Measurements from ENCODE around the gene CACNA2D1. TPM values are rescaled to one million over a fixed set of nuclear protein-coding genes. Genes with fewer than 3 reads are reported as not detected.

The CACNA2D1 gene
- polyA plus RNA-seq, 1 experiment: 6.0 TPM

- no peak for TF ChIP-seq CTCF (IDR thresholded peaks at IDR 0.05; ENCODE audit: insufficient read depth, low read depth, low read length)
- DNase-seq (ENCODE audit: low read depth): no peak
- CTCF ChIA-PET: interaction anchor here (0.6 kb wide), 1 partner anchor 17 kb away, joined by 4 read pairs; no protein-coding TSS in a partner anchor
- POLR2A ChIA-PET: no interaction called here
- Histone ChIP-seq H3K36me3 (ENCODE audit: control insufficient read depth, insufficient read depth, low read length) (no peaks in the 10 kb centered on the region), H3K27me3 (ENCODE audit: control insufficient read depth, insufficient read depth, low read length) (no peaks in the 10 kb centered on the region), H3K4me3 (ENCODE audit: low read depth, low read length) (no peak overlapping the region)
Measured at GRCh38 chr7:82106201-82106600, 337.4 kb downstream of the CACNA2D1 start.

DNA sequence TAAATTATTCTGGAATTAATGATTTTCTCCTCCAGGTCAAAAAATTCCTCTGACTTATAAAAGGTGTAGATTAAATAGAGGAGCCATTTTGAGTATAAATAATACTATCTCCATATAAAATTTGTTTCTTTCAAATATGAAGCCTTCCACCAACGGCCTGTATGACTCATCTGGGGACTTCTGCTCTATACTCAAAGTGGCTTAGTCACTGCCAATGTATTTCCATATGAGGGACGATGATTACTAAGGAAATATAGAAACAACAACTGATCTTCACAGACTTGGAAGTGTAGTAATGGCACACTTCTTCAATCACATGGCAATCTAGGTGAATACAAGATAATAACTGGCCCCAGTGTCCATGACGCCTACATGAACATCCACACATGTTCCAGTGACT is 338.1 kb downstream of the CACNA2D1 start:
- no peaks in the 10 kb centered on the region for H3K27me3 ChIP-seq (ENCODE audit: control insufficient read depth, insufficient read depth, low read length)
- POLR2A ChIA-PET: no interaction called here
- CTCF ChIA-PET: interaction anchor here (0.6 kb wide), 1 partner anchor 47 kb away, joined by 3 read pairs; no protein-coding TSS in a partner anchor
- no peak for TF ChIP-seq CTCF (IDR thresholded peaks at IDR 0.05; ENCODE audit: insufficient read depth, low read depth, low read length)
- DNase-seq (ENCODE audit: low read depth): peak; percentile 8
- no peaks in the 10 kb centered on the region for H3K36me3 ChIP-seq (ENCODE audit: control insufficient read depth, insufficient read depth, low read length)
- H3K4me3 ChIP-seq (ENCODE audit: low read depth, low read length): no peak overlapping the region

DNA sequence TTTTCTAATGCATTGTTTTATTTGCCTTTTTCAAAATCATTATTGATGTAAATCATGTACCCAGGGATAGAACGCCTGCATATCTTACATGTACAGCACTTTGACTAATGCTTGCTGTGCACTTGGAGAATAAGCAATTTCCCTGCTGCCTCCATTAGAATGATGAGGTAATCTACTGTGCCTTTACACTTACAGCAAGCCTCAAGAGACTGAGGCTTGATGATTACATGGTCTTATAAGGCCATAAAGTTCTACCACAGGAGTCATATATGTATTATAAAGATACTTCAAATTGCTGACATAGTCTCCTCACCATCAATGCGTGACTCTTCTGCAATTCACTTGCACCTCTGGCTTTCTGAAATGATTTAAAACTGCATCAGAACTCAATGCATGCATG is 345.2 kb downstream of the CACNA2D1 start:
- ChIA-PET CTCF (no interaction called here), POLR2A (no interaction called here)
- Histone ChIP-seq H3K4me3 (ENCODE audit: low read depth, low read length) (no peak overlapping the region), H3K36me3 (ENCODE audit: control insufficient read depth, insufficient read depth, low read length) (no peaks in the 10 kb centered on the region), H3K27me3 (ENCODE audit: control insufficient read depth, insufficient read depth, low read length) (no peaks in the 10 kb centered on the region)
- no peak for DNase-seq (ENCODE audit: low read depth)
- TF ChIP-seq CTCF (IDR thresholded peaks at IDR 0.05; ENCODE audit: insufficient read depth, low read depth, low read length): no peak

DNA sequence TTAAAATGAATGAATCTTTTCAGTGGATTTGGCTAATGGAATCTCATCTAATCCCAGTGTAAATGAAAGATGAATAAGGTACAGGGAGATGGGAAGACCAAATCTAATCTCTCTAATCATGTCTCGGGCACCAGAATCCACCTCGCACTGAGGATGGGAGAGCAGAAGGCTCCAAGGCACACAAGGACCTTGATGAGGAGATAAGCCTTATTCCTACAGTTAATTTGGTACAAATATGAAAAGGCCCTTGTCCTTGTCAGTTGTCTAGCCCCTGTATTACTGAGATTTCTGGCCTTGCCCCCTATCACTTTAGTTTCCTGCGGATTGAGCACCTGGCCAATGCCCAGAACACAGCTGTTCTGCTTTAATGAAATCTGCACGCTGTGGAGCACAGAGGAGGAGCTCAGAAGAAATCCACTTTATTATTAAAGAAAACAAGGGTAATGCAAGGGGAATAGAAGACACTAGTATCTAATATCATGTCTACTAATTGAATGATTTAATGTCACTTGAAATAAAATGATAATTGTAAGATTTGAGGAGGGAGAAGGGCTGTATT is 352.4 kb downstream of the CACNA2D1 start:
- ChIA-PET CTCF (no interaction called here), POLR2A (no interaction called here)
- TF ChIP-seq CTCF (IDR thresholded peaks at IDR 0.05; ENCODE audit: insufficient read depth, low read depth, low read length): no peak
- Histone ChIP-seq H3K36me3 (ENCODE audit: control insufficient read depth, insufficient read depth, low read length) (no peaks in the 10 kb centered on the region), H3K4me3 (ENCODE audit: low read depth, low read length) (no peak overlapping the region), H3K27me3 (ENCODE audit: control insufficient read depth, insufficient read depth, low read length) (no peaks in the 10 kb centered on the region)
- DNase-seq (ENCODE audit: low read depth): no peak

GRCh38 chr7:82087099-82087498 is 356.5 kb downstream of the CACNA2D1 start:
- ChIA-PET CTCF (no interaction called here), POLR2A (no interaction called here)
- Histone ChIP-seq H3K4me3 (ENCODE audit: low read depth, low read length) (no peak overlapping the region), H3K27me3 (ENCODE audit: control insufficient read depth, insufficient read depth, low read length) (no peaks in the 10 kb centered on the region), H3K36me3 (ENCODE audit: control insufficient read depth, insufficient read depth, low read length) (no peaks in the 10 kb centered on the region)
- DNase-seq (ENCODE audit: low read depth): no peak
- TF ChIP-seq CTCF (IDR thresholded peaks at IDR 0.05; ENCODE audit: insufficient read depth, low read depth, low read length): no peak
